Omental fat pad (tissue), 4 donors: ENCODE measurements around the gene SPATA31E1. TPM values are rescaled to one million over a fixed set of nuclear protein-coding genes. Genes with fewer than 3 reads are reported as not detected.

Source experiments
- ATAC-seq: fragments of 150-250 bp; one replicate; pipeline ENCODE4 v1.9.1; 2016; ENCODE audit warnings: mild to moderate bottlenecking, moderate library complexity; ENCODE audit not compliant: low FRiP score
- DNase-seq: peaks from one replicate; pipeline ENCODE4 v3.0.0-alpha.2; 2019; ENCODE audit warnings: low spot score
- CTCF ChIP-seq, 3 donors: fragments of 450-650 bp; IDR thresholded peaks; one replicate each; pipeline ENCODE4 v1.5.1; 2016 to 2017; ENCODE audit warnings: antibody characterized with exemption in 3 of 3, mild to moderate bottlenecking in 3 of 3, moderate library complexity in 2 of 3
- total RNA-seq, 4 donors: library from RNA; depleted of rRNA; stranded (reverse); fragments of >200 nt; gene quantifications; one replicate each; pipeline ENCODE4 v1.1.0, GENCODE V29; 2016

SPATA31E1 gene
- total RNA-seq, 4 donors from 2014 or later = not detected

- DNase-seq (no peak), ATAC-seq (no peak)
- no peak for TF ChIP-seq CTCF (IDR thresholded peaks at IDR 0.05)
Observed at GRCh38 chr9:87869082-87869481, 13.6 kb upstream of the SPATA31E1 start.

GRCh38 chr9:87871425-87872078 lies 11.1 kb upstream of the SPATA31E1 start:
- ATAC-seq (no peak), DNase-seq (no peak)
- TF ChIP-seq CTCF (IDR thresholded peaks at IDR 0.05) = no peak

- TF ChIP-seq CTCF (IDR thresholded peaks at IDR 0.05) = no peak
- ATAC-seq (no peak), DNase-seq (no peak)
Observed at GRCh38 chr9:87872079-87872624, 10.5 kb upstream of the SPATA31E1 start.

- ATAC-seq (no peak), DNase-seq (no peak)
- TF ChIP-seq CTCF (IDR thresholded peaks at IDR 0.05) = no peak
Observed at GRCh38 chr9:87873607-87874303, 8.9 kb upstream of the SPATA31E1 start.

GRCh38 chr9:87874304-87874623 lies 8.4 kb upstream of the SPATA31E1 start:
- TF ChIP-seq CTCF (IDR thresholded peaks at IDR 0.05) = no peak
- DNase-seq = no peak
- ATAC-seq = no peak

- DNase-seq (no peak), ATAC-seq (no peak)
- no peak for TF ChIP-seq CTCF (IDR thresholded peaks at IDR 0.05)
Observed at GRCh38 chr9:87875060-87875459, 7.6 kb upstream of the SPATA31E1 start.
